Sigmoid colon (tissue), 4 donors: ENCODE results near the gene MCF2L.

Source experiments
- POLR2A ChIP-seq, 2 donors: fragments of 450-650 bp; IDR thresholded peaks; one replicate each; pipeline ENCODE4 v1.6.1; 2016; ENCODE audit warnings: antibody characterized with exemption in 2 of 2, mild to moderate bottlenecking in 2 of 2, moderate library complexity in 2 of 2
- POLR2AphosphoS5 ChIP-seq, 4 donors: sonication (generic); formaldehyde crosslinking; IDR thresholded peaks; one replicate each; pipeline ENCODE4 v1.6.1; 2017; ENCODE audit warnings: antibody characterized with exemption in 4 of 4
- TF ChIP-seq, protein P1 (sequence below), 4 experiments: fragments of 450-650 bp in 3 of 4; fragments of 200-600 bp in 1 of 4; IDR thresholded peaks; one replicate each; pipeline ENCODE4 v1.5.1; 2016 to 2019; ENCODE audit warnings: antibody characterized with exemption in 4 of 4, mild to moderate bottlenecking in 3 of 4, moderate library complexity in 2 of 4

DNA sequence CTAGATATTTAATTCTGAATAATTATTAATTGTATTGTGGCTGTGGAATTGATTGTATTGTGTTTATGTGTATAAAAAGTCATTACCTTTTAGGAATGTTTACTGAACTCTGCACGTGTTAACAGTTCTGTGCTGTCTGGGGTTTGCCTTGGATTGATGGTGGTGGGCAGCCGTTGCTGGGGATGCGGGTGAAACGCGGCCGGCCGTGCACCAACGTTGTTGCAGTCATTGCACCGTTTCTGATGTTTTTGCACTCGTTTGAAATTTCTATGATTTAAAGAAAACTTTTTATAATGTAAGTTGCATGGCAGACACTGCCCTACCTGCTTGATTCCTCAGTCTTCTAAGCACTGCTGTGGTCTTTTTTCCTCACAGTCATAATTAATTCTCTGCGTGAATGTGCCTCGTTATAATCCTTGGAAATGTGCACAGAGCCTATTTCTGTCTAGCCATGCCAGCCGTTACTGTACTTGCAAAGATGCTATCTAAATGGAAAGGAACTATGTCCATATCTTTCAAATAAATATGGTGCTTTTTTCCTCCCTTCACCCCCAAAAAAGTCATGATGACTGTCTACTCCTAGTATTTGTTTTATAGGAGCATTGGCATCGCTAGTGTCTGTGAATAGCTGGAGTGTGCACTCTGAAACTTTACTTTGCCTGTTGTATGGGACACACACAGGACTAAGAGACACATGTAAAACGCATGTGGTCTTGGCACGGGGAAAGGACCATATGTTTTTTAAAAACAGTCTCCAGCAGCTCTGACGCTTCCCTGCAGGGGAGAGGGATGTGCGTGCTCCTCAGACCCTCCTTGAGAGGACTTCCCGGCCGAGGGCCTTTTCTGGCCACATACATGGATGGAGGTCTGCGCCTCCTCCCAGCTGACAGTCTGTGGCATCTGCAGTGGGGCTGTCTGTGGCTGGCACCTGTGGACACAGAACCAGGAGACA is 40.7 kb upstream of the MCF2L start:
- TF ChIP-seq, protein P1, sequence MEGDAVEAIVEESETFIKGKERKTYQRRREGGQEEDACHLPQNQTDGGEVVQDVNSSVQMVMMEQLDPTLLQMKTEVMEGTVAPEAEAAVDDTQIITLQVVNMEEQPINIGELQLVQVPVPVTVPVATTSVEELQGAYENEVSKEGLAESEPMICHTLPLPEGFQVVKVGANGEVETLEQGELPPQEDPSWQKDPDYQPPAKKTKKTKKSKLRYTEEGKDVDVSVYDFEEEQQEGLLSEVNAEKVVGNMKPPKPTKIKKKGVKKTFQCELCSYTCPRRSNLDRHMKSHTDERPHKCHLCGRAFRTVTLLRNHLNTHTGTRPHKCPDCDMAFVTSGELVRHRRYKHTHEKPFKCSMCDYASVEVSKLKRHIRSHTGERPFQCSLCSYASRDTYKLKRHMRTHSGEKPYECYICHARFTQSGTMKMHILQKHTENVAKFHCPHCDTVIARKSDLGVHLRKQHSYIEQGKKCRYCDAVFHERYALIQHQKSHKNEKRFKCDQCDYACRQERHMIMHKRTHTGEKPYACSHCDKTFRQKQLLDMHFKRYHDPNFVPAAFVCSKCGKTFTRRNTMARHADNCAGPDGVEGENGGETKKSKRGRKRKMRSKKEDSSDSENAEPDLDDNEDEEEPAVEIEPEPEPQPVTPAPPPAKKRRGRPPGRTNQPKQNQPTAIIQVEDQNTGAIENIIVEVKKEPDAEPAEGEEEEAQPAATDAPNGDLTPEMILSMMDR (IDR thresholded peaks at IDR 0.05) = no peak
- TF ChIP-seq POLR2AphosphoS5 (IDR thresholded peaks at IDR 0.05) (no peak), POLR2A (IDR thresholded peaks at IDR 0.05) (no peak)
